ENCODE data around the gene SPO11. TPM values are rescaled to one million over a fixed set of nuclear protein-coding genes. Genes with fewer than 3 reads are reported as not detected.

SPO11 gene
- total and polyA plus RNA-seq, 2 of the 13 experiments (the other 11 are each of a cell fraction or from before 2014, with no cell fraction given), result not detected

- 0 out of 2 replicates have a peak, but pooled peaks have one; percentile 32 for TF ChIP-seq ZNF878 (CRISPR knock-in tag; IDR thresholded peaks at IDR 0.05)
- TF ChIP-seq PCBP2 (optimal IDR thresholded peaks at IDR 0.05; ENCODE audit: low read depth, low read length, poor library complexity, severe bottlenecking), result no peak
- peak; percentile 41; the same call in 1 of the 2 replicates for TF ChIP-seq ZNF362 (CRISPR knock-in tag; IDR thresholded peaks at IDR 0.05; ENCODE audit: borderline replicate concordance)
- TF ChIP-seq CBX5 (CRISPR knock-in tag; IDR thresholded peaks at IDR 0.05; ENCODE audit: borderline replicate concordance), result no peak
- TF ChIP-seq TCF7 (IDR thresholded peaks at IDR 0.05; ENCODE audit: low read depth), result peak; percentile 17; the same call in 1 of the 2 replicates
- TF ChIP-seq KAT8 (CRISPR knock-in tag; IDR thresholded peaks at IDR 0.05), result peak; percentile 98
- peak; percentile 49; the same call in 1 of the 2 replicates for TF ChIP-seq ZNF331 (CRISPR knock-in tag; IDR thresholded peaks at IDR 0.05)
- no peak for TF ChIP-seq SUZ12 (IDR thresholded peaks at IDR 0.05; ENCODE audit: low read depth, low read length)
- TF ChIP-seq ZNF251 (CRISPR knock-in tag; IDR thresholded peaks at IDR 0.05), result no peak
- 0 out of 2 replicates have a peak, but pooled peaks have one; percentile 89 for TF ChIP-seq ZMAT3 (CRISPR knock-in tag; conservative IDR thresholded peaks at IDR 0.05)
- TF ChIP-seq ZNF629 (CRISPR knock-in tag; conservative IDR thresholded peaks at IDR 0.05), result no peak
- no peak; the same call in 1 of the 2 replicates for TF ChIP-seq FUBP1 (CRISPR knock-in tag; IDR thresholded peaks at IDR 0.05; ENCODE audit: borderline replicate concordance)
- TF ChIP-seq TAF15 (IDR thresholded peaks at IDR 0.05; ENCODE audit: low read depth, low read length, poor library complexity, severe bottlenecking), result no peak
- TF ChIP-seq ZNF329 (CRISPR knock-in tag; IDR thresholded peaks at IDR 0.05; ENCODE audit: low read depth), result peak; percentile 66; the same call in 1 of the 2 replicates
- no peak for TF ChIP-seq HNF1A (IDR thresholded peaks at IDR 0.05; ENCODE audit: low read depth)
- TF ChIP-seq HNF1A (CRISPR knock-in tag; IDR thresholded peaks at IDR 0.05; ENCODE audit: borderline replicate concordance), result no peak; the same call in 1 of the 2 replicates
- TF ChIP-seq ZNF512B (CRISPR knock-in tag; IDR thresholded peaks at IDR 0.05; ENCODE audit: borderline replicate concordance), result no peak; the same call in 1 of the 2 replicates
Observed at GRCh38 chr20:57351042-57351783, 21.6 kb downstream of the SPO11 start, which contains the start of gene RAE1 (continued).
